Measurements from ENCODE around the gene MYO7A.

GRCh38 chr11:77086521-77087472 lies 41.2 kb upstream of the MYO7A start:
- TF ChIP-seq CTCF (conservative IDR thresholded peaks at IDR 0.05) (no peak), EZH2 (IDR thresholded peaks at IDR 0.05; ENCODE audit: low read depth) (no peak)
